AG09309 (cell line): ENCODE measurements around the gene PRKAR1B.
A peak's percentile ranks its signal among the peaks of the same experiment; 100 is the strongest.

Source experiments
- DNase-seq: peaks from one replicate; pipeline ENCODE4 v3.0.0-alpha.2; 2010; ENCODE audit warnings: low read depth
- H3K4me3 ChIP-seq: 2 replicates; pipeline ENCODE4 v1.5.1; 2011; ENCODE audit warnings: mild to moderate bottlenecking, low read depth, low read length, moderate library complexity; ENCODE audit not compliant: control insufficient read depth
- CTCF ChIP-seq: IDR thresholded peaks from 2 replicates; pipeline ENCODE4 v1.5.1; 2011; ENCODE audit warnings: mild to moderate bottlenecking, low read depth, low read length, inconsistent platforms; ENCODE audit not compliant: insufficient read depth, control insufficient read depth; ENCODE audit errors: missing control alignments

The PRKAR1B gene

GRCh38 chr7:520503-521161, 206.4 kb downstream of the PRKAR1B start:
- H3K4me3 ChIP-seq = peak overlapping the region; percentile 39
- peak; percentile 7 for TF ChIP-seq CTCF
- DNase-seq = no peak

DNA sequence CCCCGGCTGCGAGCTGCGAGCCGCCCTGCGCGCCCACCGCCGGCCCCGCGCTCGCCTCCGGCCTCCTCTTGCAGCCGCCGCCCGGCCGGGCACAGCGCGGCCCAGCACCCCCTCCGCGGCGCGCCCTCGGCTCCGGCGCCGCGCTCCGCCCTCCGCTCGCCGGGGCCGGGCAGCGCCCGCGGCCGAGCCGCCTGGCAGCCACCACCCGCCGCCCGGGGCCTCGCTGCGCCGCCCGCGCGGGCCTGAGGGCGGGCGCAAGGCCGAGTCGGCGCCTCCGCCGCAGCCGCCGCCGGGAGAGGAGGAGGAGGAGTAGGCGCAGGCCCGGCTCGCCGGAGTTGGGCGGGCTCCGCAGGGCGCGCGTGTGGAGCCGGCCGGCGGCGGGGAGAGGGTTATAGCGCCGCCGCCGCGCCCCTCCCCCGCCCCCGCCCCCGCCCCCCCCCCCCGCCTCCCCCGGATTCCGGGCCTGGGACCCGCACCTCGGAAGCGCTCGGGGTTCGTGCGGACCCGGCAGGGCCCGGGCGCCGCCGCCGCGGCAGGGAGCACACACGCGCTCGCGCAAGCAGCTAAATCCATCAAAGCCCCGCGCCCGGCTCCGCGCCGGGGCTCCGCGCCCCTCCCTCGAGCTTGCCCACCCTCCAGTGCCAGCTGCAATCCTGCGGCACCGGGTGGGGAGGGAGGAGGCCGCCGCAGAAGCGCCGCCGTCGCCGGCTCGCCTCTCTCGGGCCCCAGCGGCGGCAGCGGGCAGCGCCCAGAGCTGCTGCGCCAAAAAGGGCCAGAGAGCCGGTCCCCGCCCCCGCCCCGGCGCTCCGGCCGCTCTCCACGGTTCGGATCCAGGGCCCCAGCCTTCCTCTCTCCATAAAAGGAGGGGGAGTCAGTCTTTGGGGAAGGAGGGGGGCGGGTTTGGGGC, 207.3 kb downstream of the PRKAR1B start, which contains the start of gene PDGFA:
TSS of gene PDGFA (minus strand) at position 363 of the 907 bp plus-strand sequence. CDS start 845 bp downstream, outside the sequence.
- H3K4me3 ChIP-seq = peak within 1 kb of the TSS; percentile 73
- DNase-seq = no peak
- no peak for TF ChIP-seq CTCF

GRCh38 chr7:518630-519483, 208.2 kb downstream of the PRKAR1B start:
- H3K4me3 ChIP-seq = peak overlapping the region; percentile 73
- TF ChIP-seq CTCF = peak; percentile 3
- DNase-seq = peak; percentile 47

DNA sequence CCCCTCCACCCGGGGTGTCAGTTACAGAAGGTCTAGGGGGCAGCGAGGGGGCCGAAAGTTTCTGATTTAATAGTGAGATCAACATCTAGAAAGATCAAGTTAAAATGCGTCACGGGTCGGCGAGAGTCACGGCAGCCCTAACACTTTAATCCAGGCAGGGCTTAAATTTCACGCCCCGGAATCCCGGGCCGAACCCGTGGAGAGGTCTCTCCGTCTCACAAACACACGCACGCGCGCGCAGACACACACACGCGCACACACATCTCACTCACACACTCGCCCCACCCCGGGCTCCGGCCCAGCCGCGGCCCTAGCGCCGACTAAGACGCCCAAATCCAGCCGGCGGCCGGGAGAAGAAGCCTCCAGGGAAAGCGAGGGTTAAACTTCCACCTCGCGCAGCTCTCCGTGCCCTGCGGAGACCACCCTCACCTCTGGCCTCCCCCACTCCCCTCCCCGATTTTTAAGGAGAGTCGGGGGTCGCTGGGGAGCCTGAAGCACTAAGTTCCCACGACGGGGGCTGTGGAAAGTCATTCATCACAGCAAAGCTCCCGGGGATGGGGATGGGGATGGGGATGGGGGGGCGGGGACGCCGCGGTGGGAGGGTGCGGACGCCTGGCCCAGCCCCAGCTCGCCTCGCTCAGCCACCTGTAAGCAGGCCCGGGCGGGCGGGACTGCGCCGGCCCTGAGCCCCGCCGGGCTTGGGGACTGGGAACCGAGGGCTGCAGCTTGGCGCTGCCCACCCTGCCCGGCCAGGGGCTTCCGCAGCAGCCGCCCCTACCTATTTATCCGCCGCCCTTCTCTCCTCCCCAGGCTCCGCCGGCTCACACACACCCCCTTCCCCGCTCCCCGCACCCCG, 209.1 kb downstream of the PRKAR1B start:
- TF ChIP-seq CTCF = no peak
- peak overlapping the region; percentile 73 for H3K4me3 ChIP-seq
- no peak for DNase-seq

GRCh38 chr7:516606-517456, 210.2 kb downstream of the PRKAR1B start:
- peak overlapping the region; percentile 73 for H3K4me3 ChIP-seq
- peak; percentile 46 for DNase-seq
- no peak for TF ChIP-seq CTCF
